ENCODE measurements around the gene STAB2.

DNA sequence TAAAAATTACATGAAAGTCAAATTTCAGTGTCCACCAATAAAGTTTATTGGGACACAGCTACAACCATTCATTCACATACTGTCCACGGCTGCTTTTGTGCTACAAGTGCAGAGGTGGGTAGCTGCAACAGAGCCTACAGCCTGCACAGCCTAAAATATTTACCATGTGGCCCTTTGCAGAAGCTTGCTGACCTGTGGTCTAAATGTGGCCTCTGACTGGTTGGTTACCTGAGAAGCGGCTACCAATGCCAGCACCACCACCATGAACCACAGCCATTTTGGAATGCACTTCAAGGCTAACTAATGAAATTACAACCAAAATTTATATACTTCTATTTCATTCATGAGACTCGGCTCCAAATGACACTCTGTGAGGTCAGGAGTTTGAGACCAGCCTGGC, 195.3 kb downstream of the STAB2 start:
- TF ChIP-seq, protein P1, sequence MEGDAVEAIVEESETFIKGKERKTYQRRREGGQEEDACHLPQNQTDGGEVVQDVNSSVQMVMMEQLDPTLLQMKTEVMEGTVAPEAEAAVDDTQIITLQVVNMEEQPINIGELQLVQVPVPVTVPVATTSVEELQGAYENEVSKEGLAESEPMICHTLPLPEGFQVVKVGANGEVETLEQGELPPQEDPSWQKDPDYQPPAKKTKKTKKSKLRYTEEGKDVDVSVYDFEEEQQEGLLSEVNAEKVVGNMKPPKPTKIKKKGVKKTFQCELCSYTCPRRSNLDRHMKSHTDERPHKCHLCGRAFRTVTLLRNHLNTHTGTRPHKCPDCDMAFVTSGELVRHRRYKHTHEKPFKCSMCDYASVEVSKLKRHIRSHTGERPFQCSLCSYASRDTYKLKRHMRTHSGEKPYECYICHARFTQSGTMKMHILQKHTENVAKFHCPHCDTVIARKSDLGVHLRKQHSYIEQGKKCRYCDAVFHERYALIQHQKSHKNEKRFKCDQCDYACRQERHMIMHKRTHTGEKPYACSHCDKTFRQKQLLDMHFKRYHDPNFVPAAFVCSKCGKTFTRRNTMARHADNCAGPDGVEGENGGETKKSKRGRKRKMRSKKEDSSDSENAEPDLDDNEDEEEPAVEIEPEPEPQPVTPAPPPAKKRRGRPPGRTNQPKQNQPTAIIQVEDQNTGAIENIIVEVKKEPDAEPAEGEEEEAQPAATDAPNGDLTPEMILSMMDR (IDR thresholded peaks at IDR 0.05) = no peak
- TF ChIP-seq POLR2A (IDR thresholded peaks at IDR 0.05) = no peak

Measured in lower leg skin (tissue), 3 donors.